H9 (cell line): ENCODE results near the gene RDH14. TPM values are rescaled to one million over a fixed set of nuclear protein-coding genes. Genes with fewer than 3 reads are reported as not detected.

Experiments
- DNase-seq: peaks from one replicate; pipeline ENCODE4 v3.0.0-alpha.2; 2017
- H2AFZ ChIP-seq: one replicate; pipeline ENCODE4 v1.6.1; 2013; ENCODE audit warnings: mild to moderate bottlenecking, low read length, control low read depth, moderate library complexity
- H2AK5ac ChIP-seq: 2 replicates; pipeline ENCODE4 v1.6.1; 2013; ENCODE audit warnings: low read length, control low read depth, mixed read lengths; ENCODE audit not compliant: insufficient read length
- H2BK120ac ChIP-seq: one replicate; pipeline ENCODE4 v1.6.1; 2013; ENCODE audit warnings: low read depth, mild to moderate bottlenecking, low read length, control low read depth, inconsistent platforms; ENCODE audit not compliant: poor library complexity, severe bottlenecking
- H2BK12ac ChIP-seq: 2 replicates; pipeline ENCODE4 v1.6.1; 2013; ENCODE audit warnings: low read length, control low read depth, mixed read lengths, low read depth; ENCODE audit not compliant: insufficient read length
- H2BK15ac ChIP-seq: 2 replicates; pipeline ENCODE4 v1.6.1; 2013; ENCODE audit warnings: low read depth, low read length, control low read depth
- H2BK20ac ChIP-seq: one replicate; pipeline ENCODE4 v1.6.1; 2013; ENCODE audit warnings: low read depth, mild to moderate bottlenecking, low read length, control low read depth, inconsistent platforms; ENCODE audit not compliant: poor library complexity, severe bottlenecking
- H2BK5ac ChIP-seq: 2 replicates; pipeline ENCODE4 v1.6.1; 2013; ENCODE audit warnings: low read length, control low read depth, mixed read lengths; ENCODE audit not compliant: insufficient read length
- H3K14ac ChIP-seq: 2 replicates; pipeline ENCODE4 v1.6.1; 2013; ENCODE audit warnings: low read length, control low read depth; ENCODE audit not compliant: insufficient read depth
- H3K18ac ChIP-seq: 2 replicates; pipeline ENCODE4 v1.6.1; 2013; ENCODE audit warnings: low read depth, mild to moderate bottlenecking, mixed read lengths, low read length, control low read depth; ENCODE audit not compliant: insufficient read length
- H3K23ac ChIP-seq: 2 replicates; pipeline ENCODE4 v1.6.1; 2013; ENCODE audit warnings: low read length, control low read depth, mixed read lengths, low read depth; ENCODE audit not compliant: insufficient read length
- H3K23me2 ChIP-seq: 2 replicates; pipeline ENCODE4 v1.6.1; 2013; ENCODE audit warnings: low read depth, mild to moderate bottlenecking, mixed read lengths, low read length, control low read depth; ENCODE audit not compliant: insufficient read length, poor library complexity, severe bottlenecking
- H3K27ac ChIP-seq: 2 replicates; pipeline ENCODE4 v1.5.1; 2013; ENCODE audit warnings: low read length, control low read depth, mixed read lengths, low read depth; ENCODE audit not compliant: insufficient read length
- H3K27me3 ChIP-seq: 2 replicates; pipeline ENCODE4 v1.6.1; 2013; ENCODE audit warnings: low read length, control low read depth, inconsistent platforms; ENCODE audit not compliant: insufficient read depth
- H3K4ac ChIP-seq: 2 replicates; pipeline ENCODE4 v1.6.1; 2013; ENCODE audit warnings: low read depth, mild to moderate bottlenecking, control low read depth, inconsistent platforms, low read length, moderate library complexity
- H3K4me1 ChIP-seq: 2 replicates; pipeline ENCODE4 v1.6.1; 2013; ENCODE audit warnings: low read length, control low read depth, inconsistent platforms; ENCODE audit not compliant: insufficient read depth
- H3K4me2 ChIP-seq: 2 replicates; pipeline ENCODE4 v1.6.1; 2013; ENCODE audit warnings: low read length, control low read depth, mixed read lengths; ENCODE audit not compliant: insufficient read length, insufficient read depth
- H3K56ac ChIP-seq: 2 replicates; pipeline ENCODE4 v1.6.1; 2013; ENCODE audit warnings: low read depth, mild to moderate bottlenecking, mixed read lengths, low read length, control low read depth; ENCODE audit not compliant: insufficient read length
- H3K79me1 ChIP-seq: 2 replicates; pipeline ENCODE4 v1.6.1; 2013; ENCODE audit warnings: low read depth, mild to moderate bottlenecking, moderate library complexity, low read length, control low read depth, inconsistent platforms; ENCODE audit not compliant: insufficient read depth, poor library complexity, severe bottlenecking
- H3K79me2 ChIP-seq: 2 replicates; pipeline ENCODE4 v1.6.1; 2013; ENCODE audit warnings: low read length, control low read depth, inconsistent platforms; ENCODE audit not compliant: insufficient read depth
- H3K9ac ChIP-seq: 2 replicates; pipeline ENCODE4 v1.6.1; 2013; ENCODE audit warnings: low read length, control low read depth, mixed read lengths; ENCODE audit not compliant: insufficient read length; ENCODE audit errors: extremely low read depth
- H3K9me3 ChIP-seq: one replicate; pipeline ENCODE4 v1.6.1; 2013; ENCODE audit warnings: low read depth, low read length, inconsistent platforms; ENCODE audit not compliant: control insufficient read depth
- H3T11ph ChIP-seq: one replicate; pipeline ENCODE4 v1.6.1; 2013; ENCODE audit warnings: mild to moderate bottlenecking, low read length, control low read depth, inconsistent platforms
- H4K20me1 ChIP-seq: one replicate; pipeline ENCODE4 v1.6.1; 2013; ENCODE audit not compliant: control insufficient read depth, insufficient read length, insufficient read depth
- H4K5ac ChIP-seq: 2 replicates; pipeline ENCODE4 v1.6.1; 2013; ENCODE audit warnings: low read depth, mild to moderate bottlenecking, mixed read lengths, low read length, control low read depth; ENCODE audit not compliant: insufficient read length
- H4K8ac ChIP-seq: replicated peaks from 2 replicates; pipeline ENCODE4 v1.6.1; 2013; ENCODE audit warnings: low read length, control low read depth, mixed read lengths, low read depth; ENCODE audit not compliant: insufficient read length
- H4K91ac ChIP-seq: 2 replicates; pipeline ENCODE4 v1.6.1; 2013; ENCODE audit warnings: low read depth, mild to moderate bottlenecking, moderate library complexity, mixed read lengths, low read length, control low read depth; ENCODE audit not compliant: insufficient read length
- H3K27ac Mint-ChIP-seq, 3 experiments: 2 replicates in 2 of 3; 3 replicates in 1 of 3; pipeline ENCODE4 v1.8.0; 2020 to 2021; ENCODE audit warnings: mixed read lengths in 3 of 3, mild to moderate bottlenecking in 1 of 3, moderate library complexity in 1 of 3
- H3K27me3 Mint-ChIP-seq: 2 replicates; pipeline ENCODE4 v1.8.0; 2021; ENCODE audit warnings: low read depth, mild to moderate bottlenecking, moderate library complexity, mixed read lengths
- H3K36me3 Mint-ChIP-seq, 3 experiments: 2 replicates in 2 of 3; 3 replicates in 1 of 3; pipeline ENCODE4 v1.8.0; 2020 to 2021; ENCODE audit warnings: low read depth in 3 of 3, mixed read lengths in 3 of 3; ENCODE audit not compliant: insufficient read depth in 1 of 3
- H3K4me1 Mint-ChIP-seq, 2 experiments: 2 replicates each; pipeline ENCODE4 v1.8.0; 2020; ENCODE audit warnings: mixed read lengths in 2 of 2
- H3K4me3 Mint-ChIP-seq, 2 experiments: 2 replicates in 1 of 2; 3 replicates in 1 of 2; pipeline ENCODE4 v1.8.0; 2020 to 2021; ENCODE audit warnings: mild to moderate bottlenecking in 2 of 2, mixed read lengths in 2 of 2, moderate library complexity in 1 of 2
- H3K9me3 Mint-ChIP-seq, 2 experiments: 2 replicates in 1 of 2; 3 replicates in 1 of 2; pipeline ENCODE4 v1.8.0; 2020; ENCODE audit warnings: mild to moderate bottlenecking in 2 of 2, mixed read lengths in 2 of 2, moderate library complexity in 1 of 2
- total RNA-seq: library from RNA; stranded (reverse); gene quantifications from 2 replicates; pipeline ENCODE4 v1.2.1, GENCODE V29; 2021
- TF ChIP-seq, protein P1 (sequence below): fragments of 200-600 bp; sonication (generic); conservative IDR thresholded peaks from 3 replicates; pipeline ENCODE4 v1.8.0; 2021; ENCODE audit warnings: antibody characterized with exemption, mild to moderate bottlenecking

Gene RDH14
- total RNA-seq, 1 experiment from 2014 or later = 25.5 TPM

DNA sequence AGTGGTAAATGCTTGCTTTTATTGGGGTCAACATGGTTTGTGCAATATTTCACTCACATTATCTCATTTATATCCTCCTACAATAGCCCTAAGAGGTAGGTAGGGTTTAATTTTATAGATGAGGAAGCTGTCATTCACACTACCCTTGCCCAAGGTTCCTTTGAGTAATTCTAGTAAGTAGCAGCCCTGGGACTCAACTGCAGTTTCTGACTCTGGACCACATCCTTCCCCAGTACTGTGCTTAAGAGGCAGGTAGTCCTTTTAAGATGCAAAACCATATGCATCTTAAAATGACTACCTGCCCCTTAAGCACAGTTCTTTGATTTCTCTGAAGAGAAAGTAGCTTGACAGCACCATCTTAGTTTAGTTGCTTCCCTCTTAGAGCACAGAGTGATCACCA, 44.7 kb upstream of the RDH14 start:
- TF ChIP-seq, protein P1, sequence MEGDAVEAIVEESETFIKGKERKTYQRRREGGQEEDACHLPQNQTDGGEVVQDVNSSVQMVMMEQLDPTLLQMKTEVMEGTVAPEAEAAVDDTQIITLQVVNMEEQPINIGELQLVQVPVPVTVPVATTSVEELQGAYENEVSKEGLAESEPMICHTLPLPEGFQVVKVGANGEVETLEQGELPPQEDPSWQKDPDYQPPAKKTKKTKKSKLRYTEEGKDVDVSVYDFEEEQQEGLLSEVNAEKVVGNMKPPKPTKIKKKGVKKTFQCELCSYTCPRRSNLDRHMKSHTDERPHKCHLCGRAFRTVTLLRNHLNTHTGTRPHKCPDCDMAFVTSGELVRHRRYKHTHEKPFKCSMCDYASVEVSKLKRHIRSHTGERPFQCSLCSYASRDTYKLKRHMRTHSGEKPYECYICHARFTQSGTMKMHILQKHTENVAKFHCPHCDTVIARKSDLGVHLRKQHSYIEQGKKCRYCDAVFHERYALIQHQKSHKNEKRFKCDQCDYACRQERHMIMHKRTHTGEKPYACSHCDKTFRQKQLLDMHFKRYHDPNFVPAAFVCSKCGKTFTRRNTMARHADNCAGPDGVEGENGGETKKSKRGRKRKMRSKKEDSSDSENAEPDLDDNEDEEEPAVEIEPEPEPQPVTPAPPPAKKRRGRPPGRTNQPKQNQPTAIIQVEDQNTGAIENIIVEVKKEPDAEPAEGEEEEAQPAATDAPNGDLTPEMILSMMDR = no peak
- H3T11ph ChIP-seq = no peak overlapping the region
- no peak overlapping the region for H3K14ac ChIP-seq
- Mint-ChIP-seq H3K4me1 (peaks cover 0 to 2% of the 10 kb centered on the region in 2 experiments; a peak in 2 of 4 replicates), H3K27me3 (no peaks in the 10 kb centered on the region), H3K27ac (no peak overlapping the region), H3K4me3 (no peak overlapping the region), H3K9me3 (no peaks in the 10 kb centered on the region; a peak in 1 of 5 replicates), H3K36me3 (no peaks in the 10 kb centered on the region)
- H4K8ac ChIP-seq = no peak overlapping the region
- no peaks in the 10 kb centered on the region for H3K79me2 ChIP-seq
- no peak overlapping the region for H3K9ac ChIP-seq
- H2BK12ac ChIP-seq = no peak overlapping the region
- H3K18ac ChIP-seq = no peak overlapping the region
- no peak overlapping the region for H3K56ac ChIP-seq
- 0 out of 2 replicates have a peak, but pooled peaks cover 2% of the 10 kb centered on the region for H3K4me1 ChIP-seq
- H4K20me1 ChIP-seq = no peaks in the 10 kb centered on the region
- no peak overlapping the region for H2BK5ac ChIP-seq
- no peak overlapping the region for H2AFZ ChIP-seq
- DNase-seq = no peak
- no peak overlapping the region for H2BK120ac ChIP-seq
- H3K27me3 ChIP-seq = no peaks in the 10 kb centered on the region
- H4K91ac ChIP-seq = no peak overlapping the region
- no peaks in the 10 kb centered on the region for H3K9me3 ChIP-seq
- no peak overlapping the region for H3K4me2 ChIP-seq
- no peak overlapping the region for H3K27ac ChIP-seq
- H2BK15ac ChIP-seq = no peak overlapping the region
- no peak overlapping the region for H2BK20ac ChIP-seq
- H3K23ac ChIP-seq = no peak overlapping the region
- H3K4ac ChIP-seq = no peak overlapping the region
- no peak overlapping the region for H2AK5ac ChIP-seq
- H4K5ac ChIP-seq = no peak overlapping the region
- H3K79me1 ChIP-seq = no peaks in the 10 kb centered on the region
- H3K23me2 ChIP-seq = no peaks in the 10 kb centered on the region
